ENCODE measurements around the gene CERKL. TPM values are rescaled to one million over a fixed set of nuclear protein-coding genes. Genes with fewer than 3 reads are reported as not detected.

Gene CERKL
- total and polyA plus RNA-seq, 7 experiments from 2014 or later, result 0.20 to 14.7 (median 4.5) TPM; not detected in 4

GRCh38 chr2:181632733-181633401, 24.0 kb downstream of the CERKL start:
- no peaks in the 10 kb centered on the region for H3K36me3 ChIP-seq (ENCODE audit: control insufficient read depth in 2 of 3, insufficient read depth in 3 of 3, low read length in 3 of 3)
- Mint-ChIP-seq H3K4me3 (no peak overlapping the region), H3K4me1 (no peaks in the 10 kb centered on the region), H3K36me3 (no peaks in the 10 kb centered on the region), H3K27me3 (peaks cover 0 to 43% (median 11%) of the 10 kb centered on the region in 5 donors), H3K27ac (peak overlapping the region in 1 of 9 donors; percentile 32), H3K9me3 (no peaks in the 10 kb centered on the region)
- ATAC-seq, result no peak
- no peaks in the 10 kb centered on the region for H3K9me3 ChIP-seq (ENCODE audit: control insufficient read depth in 2 of 3, low read length in 3 of 3)
- ChIA-PET POLR2A (interaction anchor here (1.0 kb wide), 1 partner anchor 25 kb away, joined by 3 read pairs; no protein-coding TSS in a partner anchor), CTCF (no interaction called here)
- intact Hi-C loops (cut with micrococcal nuclease), result no loop called here
- H3K27me3 ChIP-seq (ENCODE audit: control insufficient read depth in 2 of 2, insufficient read depth in 2 of 2, low read length in 2 of 2), result peaks cover 0 to 2% of the 10 kb centered on the region in 2 donors
- H3K4me3 ChIP-seq (ENCODE audit: low read length), result no peak overlapping the region
- H3K4me1 ChIP-seq (ENCODE audit: control insufficient read depth in 2 of 2, insufficient read depth in 2 of 2, low read length in 2 of 2), result no peaks in the 10 kb centered on the region
- no peak for DNase-seq
- no peak overlapping the region for H3K27ac ChIP-seq (ENCODE audit: low read depth, low read length)

GRCh38 chr2:181628590-181629585, 28.0 kb downstream of the CERKL start:
- Histone ChIP-seq H3K9me3 (ENCODE audit: control insufficient read depth in 2 of 3, low read length in 3 of 3) (no peaks in the 10 kb centered on the region), H3K36me3 (ENCODE audit: control insufficient read depth in 2 of 3, insufficient read depth in 3 of 3, low read length in 3 of 3) (no peaks in the 10 kb centered on the region), H3K4me3 (ENCODE audit: low read length) (no peak overlapping the region), H3K4me1 (ENCODE audit: control insufficient read depth in 2 of 2, insufficient read depth in 2 of 2, low read length in 2 of 2) (no peaks in the 10 kb centered on the region), H3K27ac (ENCODE audit: low read depth, low read length) (no peak overlapping the region), H3K27me3 (ENCODE audit: control insufficient read depth in 2 of 2, insufficient read depth in 2 of 2, low read length in 2 of 2) (peaks cover 0 to 2% of the 10 kb centered on the region in 2 donors)
- peaks cover 0 to 8% (median 0%) of the 10 kb centered on the region in 11 donors for H3K9me3 Mint-ChIP-seq
- ChIA-PET POLR2A (no interaction called here), CTCF (interaction anchor here (0.6 kb wide), 1 partner anchor 560 kb away, joined by 3 read pairs; no protein-coding TSS in a partner anchor)
- DNase-seq (no peak), ATAC-seq (no peak)
- H3K36me3 Mint-ChIP-seq, result no peaks in the 10 kb centered on the region
- intact Hi-C loops (cut with micrococcal nuclease), result no loop called here
- H3K4me3 Mint-ChIP-seq, result no peak overlapping the region
- no peak overlapping the region for H3K27ac Mint-ChIP-seq
- H3K4me1 Mint-ChIP-seq, result no peaks in the 10 kb centered on the region
- peaks cover 12 to 60% (median 24%) of the 10 kb centered on the region in 5 donors for H3K27me3 Mint-ChIP-seq

GRCh38 chr2:181627545-181627944, 29.4 kb downstream of the CERKL start:
- ChIA-PET CTCF (no interaction called here), POLR2A (no interaction called here)
- intact Hi-C loops (cut with micrococcal nuclease), result no loop called here
- Histone ChIP-seq H3K27me3 (ENCODE audit: control insufficient read depth in 2 of 2, insufficient read depth in 2 of 2, low read length in 2 of 2) (peaks cover 0 to 2% of the 10 kb centered on the region in 2 donors), H3K36me3 (ENCODE audit: control insufficient read depth in 2 of 3, insufficient read depth in 3 of 3, low read length in 3 of 3) (no peaks in the 10 kb centered on the region), H3K4me3 (ENCODE audit: low read length) (no peak overlapping the region), H3K4me1 (ENCODE audit: control insufficient read depth in 2 of 2, insufficient read depth in 2 of 2, low read length in 2 of 2) (no peaks in the 10 kb centered on the region), H3K27ac (ENCODE audit: low read depth, low read length) (no peak overlapping the region), H3K9me3 (ENCODE audit: control insufficient read depth in 2 of 3, low read length in 3 of 3) (no peaks in the 10 kb centered on the region)
- H3K4me1 Mint-ChIP-seq, result no peaks in the 10 kb centered on the region
- ATAC-seq, result no peak
- no peak overlapping the region for H3K4me3 Mint-ChIP-seq
- peaks cover 15 to 66% (median 25%) of the 10 kb centered on the region in 5 donors for H3K27me3 Mint-ChIP-seq
- no peak overlapping the region for H3K27ac Mint-ChIP-seq
- no peak for DNase-seq
- H3K36me3 Mint-ChIP-seq, result no peaks in the 10 kb centered on the region
- H3K9me3 Mint-ChIP-seq, result peaks cover 0 to 8% (median 0%) of the 10 kb centered on the region in 11 donors

GRCh38 chr2:181626671-181627070, 30.2 kb downstream of the CERKL start:
- peaks cover 0 to 2% of the 10 kb centered on the region in 2 donors for H3K27me3 ChIP-seq (ENCODE audit: control insufficient read depth in 2 of 2, insufficient read depth in 2 of 2, low read length in 2 of 2)
- no peaks in the 10 kb centered on the region for H3K9me3 ChIP-seq (ENCODE audit: control insufficient read depth in 2 of 3, low read length in 3 of 3)
- POLR2A ChIA-PET, result no interaction called here
- Mint-ChIP-seq H3K4me1 (no peaks in the 10 kb centered on the region), H3K36me3 (no peaks in the 10 kb centered on the region), H3K27ac (no peak overlapping the region), H3K27me3 (peaks cover 15 to 66% (median 25%) of the 10 kb centered on the region in 5 donors), H3K9me3 (peaks cover 0 to 8% (median 0%) of the 10 kb centered on the region in 11 donors), H3K4me3 (no peak overlapping the region)
- no peak overlapping the region for H3K4me3 ChIP-seq (ENCODE audit: low read length)
- CTCF ChIA-PET, result no interaction called here
- H3K36me3 ChIP-seq (ENCODE audit: control insufficient read depth in 2 of 3, insufficient read depth in 3 of 3, low read length in 3 of 3), result no peaks in the 10 kb centered on the region
- intact Hi-C loops (cut with micrococcal nuclease), result no loop called here
- no peak for ATAC-seq
- no peaks in the 10 kb centered on the region for H3K4me1 ChIP-seq (ENCODE audit: control insufficient read depth in 2 of 2, insufficient read depth in 2 of 2, low read length in 2 of 2)
- no peak overlapping the region for H3K27ac ChIP-seq (ENCODE audit: low read depth, low read length)
- DNase-seq, result no peak

- Histone ChIP-seq H3K27ac (ENCODE audit: low read depth, low read length) (no peak overlapping the region), H3K36me3 (ENCODE audit: control insufficient read depth in 2 of 3, insufficient read depth in 3 of 3, low read length in 3 of 3) (no peaks in the 10 kb centered on the region), H3K4me1 (ENCODE audit: control insufficient read depth in 2 of 2, insufficient read depth in 2 of 2, low read length in 2 of 2) (no peaks in the 10 kb centered on the region), H3K4me3 (ENCODE audit: low read length) (no peak overlapping the region), H3K27me3 (ENCODE audit: control insufficient read depth in 2 of 2, insufficient read depth in 2 of 2, low read length in 2 of 2) (no peaks in the 10 kb centered on the region), H3K9me3 (ENCODE audit: control insufficient read depth in 2 of 3, low read length in 3 of 3) (no peaks in the 10 kb centered on the region)
- Mint-ChIP-seq H3K9me3 (peaks cover 0 to 8% (median 0%) of the 10 kb centered on the region in 11 donors), H3K4me3 (no peak overlapping the region), H3K27ac (no peak overlapping the region), H3K27me3 (peaks cover 15 to 59% (median 29%) of the 10 kb centered on the region in 5 donors), H3K36me3 (no peaks in the 10 kb centered on the region), H3K4me1 (no peaks in the 10 kb centered on the region)
- POLR2A ChIA-PET, result interaction anchor here (0.5 kb wide), 1 partner anchor 290 kb away, joined by 4 read pairs; no protein-coding TSS in a partner anchor
- no peak for ATAC-seq
- intact Hi-C loops (cut with micrococcal nuclease), result no loop called here
- DNase-seq, result no peak
- CTCF ChIA-PET, result no interaction called here
These were observed 33.7 kb downstream of the CERKL start for GRCh38 chr2:181623159-181623558.

- ChIA-PET POLR2A (no interaction called here), CTCF (no interaction called here)
- no peak overlapping the region for H3K27ac Mint-ChIP-seq
- peaks cover 15 to 51% (median 24%) of the 10 kb centered on the region in 5 donors for H3K27me3 Mint-ChIP-seq
- no peaks in the 10 kb centered on the region for H3K36me3 ChIP-seq (ENCODE audit: control insufficient read depth in 2 of 3, insufficient read depth in 3 of 3, low read length in 3 of 3)
- H3K9me3 Mint-ChIP-seq, result peaks cover 0 to 8% (median 0%) of the 10 kb centered on the region in 11 donors
- no peak overlapping the region for H3K4me3 ChIP-seq (ENCODE audit: low read length)
- H3K27me3 ChIP-seq (ENCODE audit: control insufficient read depth in 2 of 2, insufficient read depth in 2 of 2, low read length in 2 of 2), result no peaks in the 10 kb centered on the region
- DNase-seq, result no peak
- intact Hi-C loops (cut with micrococcal nuclease), result no loop called here
- no peak overlapping the region for H3K4me3 Mint-ChIP-seq
- H3K4me1 ChIP-seq (ENCODE audit: control insufficient read depth in 2 of 2, insufficient read depth in 2 of 2, low read length in 2 of 2), result no peaks in the 10 kb centered on the region
- no peak for ATAC-seq
- no peaks in the 10 kb centered on the region for H3K36me3 Mint-ChIP-seq
- H3K27ac ChIP-seq (ENCODE audit: low read depth, low read length), result no peak overlapping the region
- H3K9me3 ChIP-seq (ENCODE audit: control insufficient read depth in 2 of 3, low read length in 3 of 3), result no peaks in the 10 kb centered on the region
- no peaks in the 10 kb centered on the region for H3K4me1 Mint-ChIP-seq
These were observed 35.0 kb downstream of the CERKL start for GRCh38 chr2:181621779-181622490.
